GM21447 (cell line): ENCODE measurements around the gene CTDSPL.

Experiments used
- ATAC-seq: cut with Tn5 transposase; IDR thresholded peaks from one replicate; pipeline ENCODE4 v1.9.1; 2021; ENCODE audit not compliant: unreplicated experiment

CTDSPL gene

GRCh38 chr3:37941608-37942508 is 80.2 kb downstream of the CTDSPL start:
- ATAC-seq: no peak

- ATAC-seq: no peak
Observed at GRCh38 chr3:37942646-37943045, 81.0 kb downstream of the CTDSPL start.

- no peak for ATAC-seq
Observed at GRCh38 chr3:37943126-37943525, 81.4 kb downstream of the CTDSPL start.

- ATAC-seq: no peak
Observed at GRCh38 chr3:37943631-37944314, 82.1 kb downstream of the CTDSPL start.

GRCh38 chr3:37944391-37944842 is 82.7 kb downstream of the CTDSPL start:
- ATAC-seq: no peak

GRCh38 chr3:37945156-37945806 is 83.6 kb downstream of the CTDSPL start:
- no peak for ATAC-seq

- no peak for ATAC-seq
Observed at GRCh38 chr3:37945807-37946530, 84.3 kb downstream of the CTDSPL start.

- no peak for ATAC-seq
Observed at GRCh38 chr3:37946531-37946889, 84.8 kb downstream of the CTDSPL start.

GRCh38 chr3:37949866-37950265 is 88.2 kb downstream of the CTDSPL start:
- no peak for ATAC-seq

GRCh38 chr3:37952564-37952963 is 90.9 kb downstream of the CTDSPL start:
- no peak for ATAC-seq

GRCh38 chr3:37953226-37953625 is 91.5 kb downstream of the CTDSPL start:
- no peak for ATAC-seq

GRCh38 chr3:37953707-37954394 is 92.2 kb downstream of the CTDSPL start:
- no peak for ATAC-seq

- no peak for ATAC-seq
Observed at GRCh38 chr3:37954881-37955280, 93.2 kb downstream of the CTDSPL start.

- no peak for ATAC-seq
Observed at GRCh38 chr3:37955918-37956707, 94.4 kb downstream of the CTDSPL start.

GRCh38 chr3:37956723-37957538 is 95.3 kb downstream of the CTDSPL start:
- ATAC-seq: peak; percentile 52

GRCh38 chr3:37957539-37957936 is 95.9 kb downstream of the CTDSPL start:
- peak; percentile 39 for ATAC-seq

- ATAC-seq: no peak
Observed at GRCh38 chr3:37961622-37962431, 100.1 kb downstream of the CTDSPL start.

GRCh38 chr3:37963016-37963415 is 101.3 kb downstream of the CTDSPL start:
- no peak for ATAC-seq
